Activated CD4-positive, alpha-beta memory T cell treated with anti-CD3 and anti-CD28 coated beads for 36 hours (primary cell): ENCODE measurements around the gene SDSL. TPM values are rescaled to one million over a fixed set of nuclear protein-coding genes. Genes with fewer than 3 reads are reported as not detected.

Source experiments
- CTCF ChIA-PET: fragments of 350-600 bp; sonication (Branson Sonifier 250); formaldehyde crosslinking; loops from one replicate; lab custom pipeline; 2021; ENCODE audit warnings: antibody characterized with exemption, inconsistent platforms; lab: Charles Lee
- POLR2A ChIA-PET: fragments of 350-600 bp; sonication (Branson Sonifier 250); formaldehyde crosslinking; loops from one replicate; lab custom pipeline; 2021; ENCODE audit warnings: antibody characterized with exemption; lab: Charles Lee
- DNase-seq: peaks from one replicate; pipeline ENCODE4 v3.0.0-alpha.2; 2020
- H3K27ac Mint-ChIP-seq: one replicate; pipeline ENCODE4 v1.8.0; 2021; ENCODE audit warnings: mixed read lengths
- H3K27me3 Mint-ChIP-seq: one replicate; pipeline ENCODE4 v1.8.0; 2021; ENCODE audit warnings: mixed read lengths
- H3K36me3 Mint-ChIP-seq: one replicate; pipeline ENCODE4 v1.8.0; 2021; ENCODE audit warnings: mixed read lengths
- H3K4me1 Mint-ChIP-seq: one replicate; pipeline ENCODE4 v1.8.0; 2021; ENCODE audit warnings: low read depth, mixed read lengths
- H3K4me3 Mint-ChIP-seq: one replicate; pipeline ENCODE4 v1.8.0; 2021; ENCODE audit warnings: mild to moderate bottlenecking, mixed read lengths
- H3K9me3 Mint-ChIP-seq: one replicate; pipeline ENCODE4 v1.8.0; 2021; ENCODE audit warnings: mixed read lengths
- intact Hi-C: fragments of 100-400 bp; cut with micrococcal nuclease; formaldehyde crosslinking; loops from one replicate; pipeline ENCODE4 v1.15.1; 2023
- total RNA-seq, 2 experiments: library from RNA; stranded (reverse); gene quantifications; one replicate each; pipeline ENCODE4 v1.2.3, GENCODE V29; 2021

Gene SDSL
- total RNA-seq, 2 experiments from 2014 or later: not detected

- POLR2A ChIA-PET: no interaction called here
- Mint-ChIP-seq H3K27me3 (peaks cover 11% of the 10 kb centered on the region), H3K36me3 (no peaks in the 10 kb centered on the region), H3K4me3 (no peak overlapping the region), H3K27ac (no peak overlapping the region), H3K4me1 (no peaks in the 10 kb centered on the region), H3K9me3 (no peaks in the 10 kb centered on the region)
- CTCF ChIA-PET: no interaction called here
- intact Hi-C loops: no loop called here
- no peak for DNase-seq
Observed at GRCh38 chr12:113428482-113428881, 6.3 kb downstream of the SDSL start.

- no peak overlapping the region for H3K27ac Mint-ChIP-seq
- H3K4me1 Mint-ChIP-seq: no peaks in the 10 kb centered on the region
- H3K4me3 Mint-ChIP-seq: no peak overlapping the region
- no peaks in the 10 kb centered on the region for H3K9me3 Mint-ChIP-seq
- peaks cover 8% of the 10 kb centered on the region for H3K27me3 Mint-ChIP-seq
- ChIA-PET CTCF (no interaction called here), POLR2A (no interaction called here)
- intact Hi-C loops: no loop called here
- DNase-seq: no peak
- no peaks in the 10 kb centered on the region for H3K36me3 Mint-ChIP-seq
Observed at GRCh38 chr12:113432986-113433385, 10.8 kb downstream of the SDSL start.

- H3K4me1 Mint-ChIP-seq: no peaks in the 10 kb centered on the region
- no peak for DNase-seq
- ChIA-PET POLR2A (no interaction called here), CTCF (interaction anchor here (1.1 to 1.4 kb wide), 2 partner anchors 10 to 26 kb away, joined by 3 to 5 read pairs; no protein-coding TSS in a partner anchor)
- intact Hi-C loops: no loop called here
- no peaks in the 10 kb centered on the region for H3K9me3 Mint-ChIP-seq
- no peaks in the 10 kb centered on the region for H3K36me3 Mint-ChIP-seq
- H3K4me3 Mint-ChIP-seq: no peak overlapping the region
- peaks cover 8% of the 10 kb centered on the region for H3K27me3 Mint-ChIP-seq
- H3K27ac Mint-ChIP-seq: no peak overlapping the region
Observed at GRCh38 chr12:113435367-113435766, 13.2 kb downstream of the SDSL start.

- no peaks in the 10 kb centered on the region for H3K9me3 Mint-ChIP-seq
- no peak overlapping the region for H3K27ac Mint-ChIP-seq
- H3K36me3 Mint-ChIP-seq: no peaks in the 10 kb centered on the region
- peaks cover 7% of the 10 kb centered on the region for H3K27me3 Mint-ChIP-seq
- intact Hi-C loops: no loop called here
- POLR2A ChIA-PET: no interaction called here
- H3K4me3 Mint-ChIP-seq: no peak overlapping the region
- DNase-seq: no peak
- H3K4me1 Mint-ChIP-seq: no peaks in the 10 kb centered on the region
- CTCF ChIA-PET: interaction anchor here (1.1 kb wide), 1 partner anchor 25 kb away, joined by 3 read pairs; no protein-coding TSS in a partner anchor
Observed at GRCh38 chr12:113436586-113436985, 14.4 kb downstream of the SDSL start.

- Mint-ChIP-seq H3K27ac (no peak overlapping the region), H3K27me3 (peaks cover 7% of the 10 kb centered on the region), H3K9me3 (no peaks in the 10 kb centered on the region), H3K36me3 (no peaks in the 10 kb centered on the region), H3K4me1 (no peaks in the 10 kb centered on the region), H3K4me3 (no peak overlapping the region)
- ChIA-PET POLR2A (no interaction called here), CTCF (no interaction called here)
- intact Hi-C loops: no loop called here
- DNase-seq: no peak
Observed at GRCh38 chr12:113436993-113437728, 15.0 kb downstream of the SDSL start.

GRCh38 chr12:113437729-113438100 is 15.5 kb downstream of the SDSL start:
- ChIA-PET POLR2A (no interaction called here), CTCF (no interaction called here)
- no peaks in the 10 kb centered on the region for H3K9me3 Mint-ChIP-seq
- intact Hi-C loops: no loop called here
- H3K4me3 Mint-ChIP-seq: no peak overlapping the region
- no peaks in the 10 kb centered on the region for H3K4me1 Mint-ChIP-seq
- DNase-seq: no peak
- no peak overlapping the region for H3K27ac Mint-ChIP-seq
- H3K36me3 Mint-ChIP-seq: no peaks in the 10 kb centered on the region
- H3K27me3 Mint-ChIP-seq: peaks cover 5% of the 10 kb centered on the region

- Mint-ChIP-seq H3K27ac (no peak overlapping the region), H3K27me3 (peaks cover 7% of the 10 kb centered on the region), H3K36me3 (no peaks in the 10 kb centered on the region), H3K4me3 (no peak overlapping the region), H3K9me3 (no peaks in the 10 kb centered on the region), H3K4me1 (no peaks in the 10 kb centered on the region)
- CTCF ChIA-PET: no interaction called here
- intact Hi-C loops: no loop called here
- POLR2A ChIA-PET: no interaction called here
- no peak for DNase-seq
Observed at GRCh38 chr12:113438523-113439300, 16.5 kb downstream of the SDSL start.

- no peak for DNase-seq
- intact Hi-C loops: no loop called here
- Mint-ChIP-seq H3K9me3 (no peaks in the 10 kb centered on the region), H3K4me1 (no peaks in the 10 kb centered on the region), H3K27me3 (peaks cover 9% of the 10 kb centered on the region), H3K4me3 (no peak overlapping the region), H3K27ac (no peak overlapping the region), H3K36me3 (no peaks in the 10 kb centered on the region)
- ChIA-PET CTCF (no interaction called here), POLR2A (no interaction called here)
Observed at GRCh38 chr12:113439301-113439597, 17.1 kb downstream of the SDSL start.

GRCh38 chr12:113439606-113440030 is 17.4 kb downstream of the SDSL start:
- peak; percentile 24 for DNase-seq
- no peaks in the 10 kb centered on the region for H3K36me3 Mint-ChIP-seq
- peaks cover 9% of the 10 kb centered on the region for H3K27me3 Mint-ChIP-seq
- no peak overlapping the region for H3K4me3 Mint-ChIP-seq
- H3K27ac Mint-ChIP-seq: no peak overlapping the region
- no peaks in the 10 kb centered on the region for H3K9me3 Mint-ChIP-seq
- intact Hi-C loops: no loop called here
- no peaks in the 10 kb centered on the region for H3K4me1 Mint-ChIP-seq
- CTCF ChIA-PET: no interaction called here
- POLR2A ChIA-PET: no interaction called here

- ChIA-PET CTCF (interaction anchor here (1.7 kb wide), 1 partner anchor 15 kb away, joined by 6 read pairs; no protein-coding TSS in a partner anchor), POLR2A (no interaction called here)
- H3K4me1 Mint-ChIP-seq: no peaks in the 10 kb centered on the region
- H3K27me3 Mint-ChIP-seq: peaks cover 9% of the 10 kb centered on the region
- no peak overlapping the region for H3K4me3 Mint-ChIP-seq
- no peak for DNase-seq
- H3K36me3 Mint-ChIP-seq: no peaks in the 10 kb centered on the region
- intact Hi-C loops: no loop called here
- no peak overlapping the region for H3K27ac Mint-ChIP-seq
- no peaks in the 10 kb centered on the region for H3K9me3 Mint-ChIP-seq
Observed at GRCh38 chr12:113440336-113440735, 18.2 kb downstream of the SDSL start.

- H3K4me3 Mint-ChIP-seq: no peak overlapping the region
- peaks cover 9% of the 10 kb centered on the region for H3K27me3 Mint-ChIP-seq
- no peaks in the 10 kb centered on the region for H3K4me1 Mint-ChIP-seq
- POLR2A ChIA-PET: no interaction called here
- CTCF ChIA-PET: interaction anchor here (1.7 kb wide), 1 partner anchor 16 kb away, joined by 6 read pairs; no protein-coding TSS in a partner anchor
- no peaks in the 10 kb centered on the region for H3K9me3 Mint-ChIP-seq
- H3K36me3 Mint-ChIP-seq: peaks cover 1% of the 10 kb centered on the region
- intact Hi-C loops: no loop called here
- no peak overlapping the region for H3K27ac Mint-ChIP-seq
- DNase-seq: no peak
Observed at GRCh38 chr12:113440947-113441782, 19.0 kb downstream of the SDSL start.

GRCh38 chr12:113443030-113443539 is 20.9 kb downstream of the SDSL start:
- CTCF ChIA-PET: interaction anchor here (1.4 kb wide), 1 partner anchor 18 kb away, joined by 4 read pairs; no protein-coding TSS in a partner anchor
- DNase-seq: no peak
- POLR2A ChIA-PET: interaction anchor here (0.6 kb wide), 1 partner anchor 148 kb away, joined by 4 read pairs; no protein-coding TSS in a partner anchor
- Mint-ChIP-seq H3K4me1 (no peaks in the 10 kb centered on the region), H3K36me3 (peaks cover 2% of the 10 kb centered on the region), H3K27ac (no peak overlapping the region), H3K4me3 (no peak overlapping the region), H3K9me3 (no peaks in the 10 kb centered on the region), H3K27me3 (peaks cover 13% of the 10 kb centered on the region)
- intact Hi-C loops: no loop called here
